ENCODE data around the gene NFE2L1.
"Not testable (repeated sequence)": the region's sequence is repeated elsewhere in the genome, so short reads cannot be mapped to it uniquely, and the experiment has no call there.

Gene NFE2L1

DNA sequence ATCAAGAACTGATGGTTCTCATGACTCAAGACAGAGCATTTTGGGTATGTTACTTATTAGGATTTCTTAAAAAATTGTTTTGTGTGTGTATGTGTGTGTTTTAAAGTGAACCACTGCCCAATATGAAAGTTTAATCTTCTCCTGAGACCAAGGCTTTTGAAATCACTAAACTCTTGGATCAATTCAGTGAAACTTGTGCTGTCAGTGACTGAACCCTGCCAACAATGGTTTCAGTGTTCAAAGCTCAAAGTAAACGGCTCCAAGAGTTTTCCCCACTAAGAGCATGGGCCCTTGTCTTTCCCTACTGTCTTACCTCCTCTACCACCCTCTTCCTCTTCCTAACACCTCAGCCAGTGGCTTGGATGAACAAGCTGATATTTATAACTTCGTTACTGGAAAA lies 22.0 kb downstream of the NFE2L1 start:
- DNase-seq: no peak

DNA sequence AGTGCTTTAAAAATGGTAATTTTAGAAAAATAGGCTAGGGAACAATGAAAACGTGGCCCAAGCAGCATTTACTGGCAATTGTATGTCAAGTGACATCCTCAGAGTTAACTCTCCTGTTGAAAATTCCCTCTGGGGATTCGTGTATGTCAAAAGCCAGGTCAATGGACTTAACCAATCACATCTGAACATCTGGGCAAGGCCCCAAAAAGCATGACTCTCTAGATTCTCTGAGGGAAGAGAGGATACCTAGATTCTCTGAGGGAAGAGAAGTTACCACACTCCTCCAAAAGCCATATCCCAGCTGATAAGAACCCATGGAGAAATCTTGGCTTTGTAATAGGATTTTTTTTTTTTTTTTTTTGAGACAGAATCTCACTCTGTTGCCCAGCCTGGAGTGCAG lies 23.5 kb downstream of the NFE2L1 start:
- no peak for DNase-seq

DNA sequence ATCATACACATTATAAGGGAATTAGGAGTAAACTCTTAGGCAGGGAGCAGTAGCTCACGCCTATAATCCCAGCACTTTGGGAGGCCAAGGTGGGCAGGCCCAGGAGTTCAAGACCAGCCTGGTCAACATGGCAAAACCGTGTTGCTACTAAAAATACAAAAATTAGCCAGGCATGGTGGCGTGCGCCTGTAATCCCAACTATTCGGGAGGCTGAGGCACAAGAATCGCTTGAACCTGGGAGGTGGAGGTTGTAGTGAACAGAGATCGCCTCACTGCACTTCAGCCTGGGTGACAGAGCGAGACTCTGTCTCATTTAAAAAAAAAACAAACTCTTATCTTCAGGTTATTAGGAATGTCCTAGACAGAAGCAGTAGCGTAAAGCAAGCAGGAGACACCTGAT lies 24.7 kb downstream of the NFE2L1 start:
- DNase-seq: not testable (repeated sequence)

DNA sequence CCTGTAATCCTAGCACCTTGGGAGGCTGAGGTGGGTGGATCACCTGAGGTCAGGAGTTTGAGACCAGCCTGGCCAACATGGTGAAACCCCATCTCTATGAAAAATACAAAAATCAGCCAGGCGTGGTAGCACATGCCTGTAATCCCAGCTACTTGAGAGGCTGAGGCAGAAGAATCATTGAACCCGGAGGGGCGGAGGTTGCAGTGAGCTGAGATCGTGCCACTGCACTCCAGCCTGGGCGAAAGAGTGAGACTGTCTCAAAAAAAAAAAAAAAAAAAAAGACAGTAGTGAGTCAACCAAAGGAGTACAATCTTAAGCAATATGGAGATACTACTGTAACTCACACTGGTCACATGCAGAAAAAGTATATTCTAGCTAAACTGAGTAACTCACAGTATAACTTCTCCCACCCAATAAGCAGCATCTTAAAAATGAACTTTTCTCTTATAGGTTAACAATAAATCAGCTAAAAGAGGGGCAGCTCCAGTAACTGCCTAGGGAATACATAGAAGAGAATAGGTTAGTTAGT lies 25.5 kb downstream of the NFE2L1 start:
- not testable (repeated sequence) for DNase-seq

DNA sequence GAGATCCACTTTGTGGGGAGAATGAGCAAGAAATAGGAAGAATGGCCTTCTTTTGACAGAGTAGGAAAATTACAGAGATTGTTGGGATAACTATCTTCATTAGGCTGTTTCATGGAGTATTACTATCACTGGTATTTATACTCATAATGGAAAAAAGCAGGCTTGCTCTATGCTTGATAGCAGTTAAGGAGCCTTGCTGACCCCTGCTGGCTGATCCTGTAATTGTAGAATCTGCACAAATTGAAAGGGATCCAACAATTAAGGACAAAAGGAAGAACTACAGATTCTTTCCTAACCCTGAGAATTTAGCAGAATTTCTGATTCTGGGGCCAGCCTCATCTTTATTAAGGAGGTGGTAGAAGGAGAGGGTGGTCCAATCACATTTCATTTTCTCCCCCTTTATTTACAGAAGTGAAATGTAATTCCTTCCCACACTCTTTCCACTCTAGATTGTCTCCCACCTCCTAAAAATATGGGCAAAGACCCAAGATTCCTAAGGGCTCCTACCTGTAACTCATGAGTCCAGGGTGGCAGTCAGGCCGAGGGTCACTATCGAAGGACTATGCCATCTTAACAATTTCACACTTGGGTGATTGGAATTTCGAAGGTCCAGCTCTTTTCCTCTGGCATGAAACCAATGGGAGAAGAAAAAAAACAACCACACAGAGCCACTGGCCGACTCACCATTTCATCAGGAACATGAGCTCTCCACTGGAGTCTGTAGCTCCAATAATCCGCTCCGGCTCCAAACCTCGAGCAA lies 26.3 kb downstream of the NFE2L1 start:
- DNase-seq: peak; percentile 35 to 81 (median 72)

DNA sequence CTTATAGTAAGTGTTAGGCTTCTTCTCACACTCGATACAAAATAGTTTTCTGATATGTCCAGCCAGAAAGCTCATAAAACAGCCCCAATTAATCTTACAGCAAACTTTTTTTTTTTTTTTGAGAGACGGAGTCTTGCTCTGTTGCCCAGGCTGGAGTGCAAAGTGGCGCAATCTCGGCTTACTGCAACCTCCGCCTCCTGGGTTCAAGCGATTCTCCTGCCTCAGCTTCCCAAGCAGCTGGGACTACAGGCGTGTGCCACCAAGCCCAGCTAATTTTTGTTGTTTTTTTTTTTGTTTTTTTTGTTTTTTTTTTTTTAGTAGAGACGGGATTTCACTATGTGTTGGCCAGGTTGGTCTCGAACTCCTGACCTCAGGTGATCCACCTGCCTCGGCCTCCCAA lies 29.0 kb downstream of the NFE2L1 start:
- not testable (repeated sequence) for DNase-seq

DNA sequence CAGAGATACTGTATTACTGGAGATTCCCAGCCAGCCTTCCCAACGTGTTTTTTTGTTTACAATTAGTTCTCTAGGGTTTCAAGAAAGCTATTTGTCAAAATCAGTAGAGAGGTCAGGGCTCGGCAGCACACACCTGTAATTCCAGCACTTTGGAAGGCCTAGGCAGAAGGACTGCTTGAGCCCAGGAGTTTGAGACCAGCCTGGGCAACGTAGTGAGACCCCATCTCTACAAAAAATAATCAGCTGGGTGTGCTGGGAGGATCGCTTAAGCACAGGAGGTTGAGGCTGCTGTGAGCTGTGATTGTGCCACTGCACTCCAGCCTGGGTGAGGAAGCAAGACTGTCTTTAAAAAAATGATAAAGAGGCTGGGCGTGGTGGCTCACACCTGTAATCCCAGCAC lies 33.7 kb downstream of the NFE2L1 start:
- DNase-seq: no peak

DNA sequence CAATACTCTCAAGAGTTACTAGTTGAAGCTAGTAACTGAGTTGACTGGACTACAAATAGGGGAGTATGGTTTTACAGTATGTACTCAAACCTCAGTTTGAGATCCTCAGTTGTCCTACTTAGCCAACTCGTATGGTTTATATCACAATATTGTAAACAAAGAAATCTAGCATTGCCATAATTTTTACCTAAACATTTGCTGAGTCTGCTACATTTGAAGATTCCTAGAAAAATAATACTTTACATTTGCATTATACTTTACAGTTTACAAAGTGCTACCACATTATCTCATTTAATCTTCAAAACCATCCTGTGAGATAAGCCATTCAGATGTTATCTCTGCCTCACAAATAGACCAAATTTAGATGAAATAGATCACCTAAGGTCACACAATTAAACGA lies 36.8 kb downstream of the NFE2L1 start:
- no peak for DNase-seq

DNA sequence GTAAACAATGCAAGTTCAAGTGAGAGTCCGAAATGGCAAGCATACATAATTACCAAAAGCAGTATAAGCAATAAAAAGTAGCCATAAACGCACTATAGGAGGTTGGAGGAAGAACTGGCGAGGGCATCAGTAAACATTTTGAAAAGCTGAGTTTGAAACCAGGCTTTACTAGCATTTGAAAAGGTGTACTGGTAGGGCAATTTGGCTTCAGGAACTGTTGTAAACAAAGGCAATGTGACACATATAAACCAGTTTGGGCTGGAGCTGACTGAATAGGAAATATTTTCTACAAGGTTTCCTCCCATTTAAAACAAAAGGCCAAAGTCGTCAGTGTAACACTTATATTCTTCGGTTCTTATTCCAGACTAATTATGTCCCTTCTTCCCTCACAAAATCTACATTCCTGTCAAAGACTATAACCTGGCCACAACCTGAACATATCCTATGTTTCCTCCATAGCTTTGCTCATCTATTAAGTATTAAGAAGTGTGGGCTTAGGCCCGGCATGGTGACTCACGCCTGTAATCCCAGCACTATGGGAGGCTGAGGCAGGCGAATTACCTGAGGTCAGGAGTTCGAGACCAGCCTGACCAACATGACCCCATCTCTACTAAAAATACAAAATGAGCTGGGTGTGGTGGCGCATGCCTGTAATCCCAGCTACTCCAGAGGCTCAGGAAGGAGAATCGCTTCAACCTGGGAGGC lies 45.3 kb downstream of the NFE2L1 start:
- DNase-seq: no peak

DNA sequence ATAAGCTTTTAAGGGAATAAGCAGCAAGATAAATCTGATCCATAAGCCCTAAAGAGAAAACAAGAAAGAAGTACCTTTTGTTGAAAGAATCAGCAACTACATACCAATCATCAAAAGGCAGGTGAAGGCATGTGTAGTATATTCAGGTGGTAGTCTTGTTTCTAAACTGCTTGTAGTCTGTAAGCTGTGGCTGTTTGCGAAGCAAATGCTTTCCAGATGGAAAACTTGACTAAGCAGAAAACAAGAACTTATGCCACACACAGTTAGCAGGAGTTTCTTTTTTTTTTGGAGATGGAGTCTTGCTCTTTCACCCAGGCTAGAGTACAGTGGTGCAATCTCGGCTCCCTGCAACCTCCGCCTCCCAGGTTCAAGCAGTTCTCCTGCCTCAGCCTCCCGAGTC lies 47.5 kb downstream of the NFE2L1 start:
- DNase-seq: no peak

DNA sequence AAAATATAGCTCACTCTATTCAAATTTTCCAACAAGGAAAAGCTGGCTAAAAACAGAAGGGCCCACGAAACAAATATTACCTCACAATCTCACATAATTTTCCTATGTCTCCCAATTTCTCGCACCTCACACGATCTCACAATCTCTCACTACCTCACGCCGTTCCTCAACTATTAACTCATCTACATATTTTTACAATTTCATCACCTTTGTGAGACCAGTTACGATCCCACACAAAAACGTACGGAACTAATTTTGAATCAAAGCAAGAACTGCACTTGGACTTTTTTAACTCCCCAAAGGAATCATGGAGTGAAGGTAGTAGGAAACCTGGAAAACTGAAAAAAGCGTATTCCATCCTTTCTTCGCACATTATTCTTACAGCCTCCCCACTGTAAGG lies 52.0 kb downstream of the NFE2L1 start:
- no peak for DNase-seq

DNA sequence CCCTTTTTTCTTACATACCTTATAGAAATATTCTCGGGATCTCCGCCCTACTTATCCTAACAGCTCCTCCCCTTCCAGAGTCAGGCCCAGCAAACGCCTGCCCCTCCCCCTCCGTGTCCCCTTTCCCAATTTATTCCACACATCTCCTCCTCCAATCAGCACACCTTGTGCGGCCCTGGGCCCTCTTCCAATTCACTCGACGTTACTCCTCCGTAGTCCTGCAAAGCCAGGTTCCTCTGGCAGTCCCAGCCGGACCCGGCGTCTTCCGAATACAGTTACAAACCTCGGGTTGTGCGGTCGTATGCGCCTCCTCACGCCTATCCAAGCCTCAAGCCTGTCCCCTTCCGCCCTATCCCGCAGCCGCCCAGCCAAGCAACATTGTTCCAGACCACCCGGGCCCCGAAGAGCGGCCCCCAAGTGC lies 52.4 kb downstream of the NFE2L1 start:
- peak in 2 of 3 experiments; percentile 36 to 85 for DNase-seq

DNA sequence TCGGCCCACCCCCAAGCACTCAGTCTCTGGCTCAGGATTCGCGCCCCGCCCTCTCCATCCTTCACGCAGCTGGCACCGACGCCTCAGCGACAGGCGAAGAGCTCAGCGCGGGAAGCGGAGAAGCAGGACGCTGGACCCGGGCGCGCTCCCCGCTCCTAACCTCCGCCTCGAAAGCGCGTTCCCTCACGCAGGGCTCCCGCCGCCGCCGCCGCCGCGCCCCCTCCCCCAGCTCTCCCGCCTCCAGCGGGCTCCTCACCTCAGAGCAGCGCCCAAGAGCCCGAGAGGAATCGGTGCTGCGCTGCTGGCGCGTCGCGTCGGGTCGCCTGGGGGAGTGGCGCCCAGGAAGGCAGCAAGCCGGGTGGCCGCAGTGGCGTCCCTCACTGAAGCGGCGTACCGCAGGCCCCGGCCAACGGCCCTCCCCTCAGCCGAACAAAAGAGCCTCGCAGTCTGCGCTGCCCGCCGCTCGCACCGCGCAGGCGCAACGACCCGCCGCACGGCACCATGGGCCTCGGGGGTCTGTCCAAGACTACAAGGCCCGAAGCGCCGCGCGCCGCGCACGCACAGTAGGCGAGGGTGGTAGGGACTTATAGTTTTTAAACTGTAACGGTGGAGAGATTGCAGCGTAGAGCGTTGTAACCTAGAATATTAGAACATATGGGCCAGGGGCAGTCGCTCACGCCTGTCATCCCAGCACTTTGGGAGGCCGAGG lies 53.0 kb downstream of the NFE2L1 start, which contains the start of gene CBX1:
Gene CBX1, minus strand, starts transcription at position 467 of the 709 bp plus-strand sequence. CDS start 24,474 bp downstream, outside the sequence.
- DNase-seq: peak; percentile 97 to 98 (median 97)

DNA sequence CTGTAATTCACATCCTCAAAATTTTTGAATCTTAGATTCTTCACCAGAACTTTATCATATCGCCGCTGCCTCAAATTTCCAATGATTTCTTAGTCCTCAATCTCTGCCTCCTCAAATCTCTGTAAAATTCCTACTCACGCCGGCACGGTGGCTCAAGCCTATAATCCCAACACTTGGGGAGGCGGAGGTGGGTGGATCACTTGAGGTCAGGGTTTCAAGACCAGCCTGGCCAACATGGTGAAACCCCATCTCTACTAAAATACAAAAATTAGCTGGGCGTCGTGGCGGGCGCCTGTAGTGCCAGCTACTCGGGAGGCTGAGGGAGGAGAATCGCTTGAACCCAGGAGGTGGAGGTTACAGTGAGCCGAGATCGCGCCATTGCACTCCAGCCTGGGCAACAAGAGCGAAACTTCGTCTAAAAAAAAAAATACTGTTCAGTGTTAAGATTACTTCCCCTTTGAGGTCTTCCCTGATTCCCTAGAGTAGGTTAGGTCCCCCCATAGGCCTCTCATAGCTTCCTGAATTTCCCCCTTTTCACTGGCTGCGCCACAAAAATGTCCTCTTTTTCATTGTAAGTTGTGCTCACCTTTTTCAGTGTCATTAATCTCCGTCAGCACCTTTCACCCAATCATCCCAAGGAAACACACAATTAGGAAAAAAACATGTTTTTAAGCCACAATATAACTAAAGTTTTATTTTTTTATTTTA lies 54.0 kb downstream of the NFE2L1 start:
- DNase-seq: no peak

DNA sequence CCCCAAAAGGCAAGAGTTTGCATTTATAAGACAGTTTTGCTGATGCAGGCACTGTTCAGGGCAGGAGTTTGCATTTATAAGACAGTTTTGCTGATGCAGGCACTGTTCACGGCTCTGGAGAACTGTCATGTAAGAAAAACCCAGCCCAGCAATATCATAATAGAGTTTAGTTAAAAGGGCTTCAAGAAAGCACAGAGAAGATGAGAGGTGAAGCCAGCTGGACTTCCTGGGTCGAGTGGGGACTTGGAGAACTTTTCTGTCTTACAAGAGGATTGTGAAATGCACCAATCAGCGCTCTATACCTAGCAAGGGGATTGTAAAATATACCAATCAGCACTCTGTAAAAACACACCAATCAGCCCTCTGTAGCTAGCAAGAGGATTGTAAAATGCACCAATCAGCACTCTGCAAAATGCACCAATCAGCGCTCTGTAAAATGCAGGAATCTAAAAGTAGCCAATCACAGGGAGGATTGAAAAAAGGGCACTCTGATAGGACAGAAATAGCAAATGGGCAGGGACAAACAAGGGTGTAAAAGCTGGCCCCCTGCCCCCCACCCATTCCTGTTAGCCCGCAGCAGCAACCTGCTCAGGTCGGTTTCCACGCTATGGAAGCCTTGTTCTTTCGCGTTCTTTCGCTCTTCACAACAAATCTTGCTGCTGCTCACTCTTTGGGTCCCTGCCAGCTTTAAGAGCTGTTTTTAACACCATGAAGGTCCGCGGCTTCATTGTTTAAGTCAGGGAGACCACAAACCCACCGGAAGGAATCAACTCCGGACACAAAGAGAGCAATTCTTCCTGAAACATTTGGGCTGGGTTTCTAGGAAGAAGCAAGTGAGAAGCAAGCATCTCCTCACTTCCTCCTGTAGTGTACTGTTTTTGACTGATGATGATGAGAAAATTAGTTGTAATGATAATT lies 54.9 kb downstream of the NFE2L1 start:
- DNase-seq: no peak

DNA sequence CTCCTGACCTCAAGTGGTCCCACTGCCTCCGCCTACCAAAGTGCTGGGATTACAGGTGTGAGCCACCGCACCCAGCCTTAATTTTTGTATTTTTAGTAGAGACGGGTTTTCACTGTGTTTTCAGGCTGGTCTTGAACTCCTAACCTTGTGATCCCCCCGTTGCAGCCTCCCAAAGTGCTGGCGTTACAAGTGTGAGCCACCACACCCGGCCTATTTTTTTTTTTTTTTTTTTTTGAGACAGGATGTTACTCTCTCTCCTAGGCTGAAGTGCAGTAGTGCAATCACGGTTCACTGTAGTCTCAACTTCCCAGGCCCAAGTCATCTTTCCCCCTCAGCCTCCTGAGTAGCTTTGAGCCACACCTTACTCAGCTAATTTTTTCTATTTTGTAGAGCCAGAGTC lies 56.3 kb downstream of the NFE2L1 start:
- DNase-seq: no peak

DNA sequence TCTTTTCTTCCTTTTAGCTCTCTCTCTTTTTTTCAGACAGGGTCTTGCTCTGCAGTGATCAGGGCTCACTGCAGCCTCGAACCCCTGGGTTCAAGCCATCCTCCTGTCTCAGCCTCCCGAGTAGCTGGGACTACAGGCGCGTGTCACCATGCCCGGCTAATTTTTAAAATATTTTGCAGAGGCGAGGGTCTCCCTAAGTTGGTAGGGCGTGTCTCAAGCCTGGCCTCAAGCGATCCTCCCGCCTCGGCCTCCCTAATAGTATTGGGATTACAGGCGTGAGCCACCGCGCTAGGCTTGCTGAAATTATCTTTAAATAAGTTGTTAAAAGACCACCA lies 58.6 kb downstream of the NFE2L1 start:
- no peak for DNase-seq

DNA sequence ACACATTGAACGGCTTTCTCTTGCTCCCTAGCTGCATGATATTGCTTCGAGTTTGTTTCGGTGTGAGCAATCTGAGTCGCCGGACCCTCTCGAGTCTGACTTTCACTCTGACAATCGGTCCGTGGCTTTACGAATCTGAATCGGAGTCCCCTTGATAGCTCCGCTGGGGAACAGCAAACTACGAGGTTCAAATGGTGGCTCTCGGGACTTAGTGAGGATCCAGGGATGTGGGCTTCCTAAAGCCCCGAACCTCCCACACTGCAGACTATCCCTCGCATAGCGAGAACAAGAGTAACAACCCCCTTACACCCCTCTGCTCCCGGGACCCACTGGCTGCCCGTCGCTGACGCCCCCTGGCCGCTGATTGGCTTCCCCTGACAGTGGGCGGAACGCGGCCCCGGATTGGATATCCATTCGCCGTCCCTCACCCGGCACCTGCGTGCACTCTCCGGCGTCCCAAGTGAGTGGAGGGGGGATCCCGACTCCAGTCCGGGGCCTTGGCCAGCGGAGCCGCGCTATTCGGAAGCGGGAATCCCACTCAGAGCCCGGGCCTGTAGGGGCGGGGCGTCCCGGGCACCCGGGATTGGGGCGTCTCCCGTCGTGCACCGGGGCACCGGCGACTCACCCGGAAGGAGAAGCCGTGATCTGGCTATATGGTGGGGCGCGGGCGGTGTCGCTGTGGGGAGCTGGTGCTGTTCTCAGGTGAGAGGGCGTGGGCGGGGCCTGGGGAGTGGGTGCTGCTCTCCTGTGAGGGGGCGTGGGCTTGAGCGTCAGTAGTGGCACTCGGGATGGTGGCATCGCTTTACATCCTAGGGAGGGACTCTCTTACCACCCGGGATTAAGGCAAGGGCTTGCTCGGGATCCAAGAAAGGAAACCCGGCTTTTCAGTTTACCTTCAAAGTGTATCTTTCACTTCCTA lies 59.2 kb downstream of the NFE2L1 start, which contains the start of gene SNX11:
Gene SNX11, plus strand, starts transcription at position 630 of the 919 bp plus-strand sequence. CDS start 4,278 bp downstream, outside the sequence.
- DNase-seq: peak; percentile 90 to 98 (median 95)

DNA sequence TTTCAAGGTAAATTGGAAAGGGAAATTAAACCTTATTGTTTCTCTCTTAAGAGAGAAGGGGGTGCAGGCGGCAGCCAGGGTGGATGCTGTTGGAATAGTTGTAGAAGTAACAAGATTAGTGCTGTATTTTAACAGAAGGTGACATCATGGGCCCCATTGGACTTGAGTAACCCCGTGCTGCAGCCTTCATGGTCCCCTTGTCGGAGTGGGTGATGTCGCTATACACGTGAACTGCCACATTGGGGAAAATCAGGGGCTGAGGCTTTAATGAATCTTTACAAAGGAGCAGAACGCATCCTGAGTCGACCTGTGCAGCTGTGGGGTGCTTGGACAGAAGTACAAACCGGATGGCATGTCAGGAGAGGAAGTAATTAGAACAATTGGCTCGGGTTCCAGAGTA lies 62.6 kb downstream of the NFE2L1 start:
- DNase-seq: no peak
